ENCODE data around the gene CAMK1D. TPM values are rescaled to one million over a fixed set of nuclear protein-coding genes. Genes with fewer than 3 reads are reported as not detected.

Gene CAMK1D
- total and polyA plus RNA-seq, 2 of the 8 experiments (the other 6 are each of a cell fraction or from before 2014, with no cell fraction given), result 3.5 to 10.6 TPM

DNA sequence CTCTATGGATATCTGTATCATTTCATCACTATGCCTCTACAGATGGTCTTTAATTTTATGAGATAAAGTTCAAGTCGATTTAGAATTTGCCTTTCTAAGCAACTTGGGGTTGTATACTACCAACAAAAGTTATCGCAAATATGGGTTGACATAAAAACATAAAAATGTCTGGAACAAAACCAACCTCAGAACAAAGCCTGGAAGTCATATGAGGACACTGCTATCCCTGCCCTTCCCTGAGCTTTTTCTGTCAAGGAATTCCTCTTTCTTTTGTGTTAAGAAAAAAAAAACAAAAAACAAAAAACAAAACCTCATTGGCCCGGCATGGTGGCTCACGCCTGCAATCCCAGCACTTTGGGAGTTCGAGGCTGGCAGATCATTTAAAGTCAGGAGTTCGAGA lies 319.3 kb downstream of the CAMK1D start:
- CTCF ChIA-PET (ENCODE audit: partially characterized antibody), result interaction anchor here (1.0 to 1.5 kb wide), 2 partner anchors 12 to 404 kb away, joined by 3 to 9 read pairs; no protein-coding TSS in a partner anchor
- Histone ChIP-seq H2BK15ac (ENCODE audit: low read length) (no peak overlapping the region), H3K56ac (replicated peaks; ENCODE audit: insufficient read length, low read depth, low read length) (no peak overlapping the region), H3K4me1 (replicated peaks in 1 of 4; ENCODE audit: control insufficient read depth in 3 of 4, insufficient read depth in 4 of 4, low read length in 3 of 4) (no peaks in the 10 kb centered on the region), H4K20me1 (replicated peaks in 1 of 2; ENCODE audit: control insufficient read depth in 1 of 2, insufficient read depth in 2 of 2, low read length in 2 of 2) (no peaks in the 10 kb centered on the region), H2BK5ac (ENCODE audit: low read depth, low read length) (no peak overlapping the region), H2AK5ac (ENCODE audit: low read depth, low read length) (no peak overlapping the region), H3K18ac (ENCODE audit: extremely low read depth, low read length) (no peak overlapping the region), H3K4ac (replicated peaks; ENCODE audit: insufficient read length, low read depth, low read length) (no peak overlapping the region), H3K79me2 (ENCODE audit: control insufficient read depth in 1 of 2, insufficient read depth in 2 of 2, low read length in 2 of 2) (no peaks in the 10 kb centered on the region), H3K4me2 (ENCODE audit: insufficient read depth in 1 of 2, low read depth in 2 of 2, low read length in 2 of 2) (no peak overlapping the region), H3K79me1 (ENCODE audit: low read depth, low read length) (no peaks in the 10 kb centered on the region), H2BK12ac (ENCODE audit: low read depth, low read length) (no peak overlapping the region), H3K9me3 (ENCODE audit: insufficient read depth in 2 of 2, low read depth in 1 of 2, low read length in 1 of 2) (no peaks in the 10 kb centered on the region), H2BK20ac (ENCODE audit: low read length) (no peak overlapping the region), H3K36me3 (ENCODE audit: control insufficient read depth in 2 of 4, insufficient read depth in 4 of 4, low read length in 3 of 4) (no peaks in the 10 kb centered on the region), H3K23ac (ENCODE audit: insufficient read length) (no peak overlapping the region), H3K14ac (ENCODE audit: insufficient read length) (no peak overlapping the region), H3K23me2 (ENCODE audit: low read depth, low read length) (no peaks in the 10 kb centered on the region), H2BK120ac (replicated peaks; ENCODE audit: low read depth, low read length) (no peak overlapping the region), H3K27ac (ENCODE audit: low read depth, low read length) (no peak overlapping the region), H2AFZ (ENCODE audit: low read length) (no peak overlapping the region), H4K91ac (replicated peaks; ENCODE audit: insufficient read length, low read length) (no peak overlapping the region), H3K9ac (replicated peaks in 1 of 4; ENCODE audit: extremely low read depth in 1 of 4, low read depth in 3 of 4, low read length in 3 of 4) (no peak overlapping the region), H3K27me3 (replicated peaks in 1 of 4; ENCODE audit: control insufficient read depth in 3 of 4, extremely low read depth in 1 of 4, insufficient read depth in 3 of 4, low read length in 3 of 4) (peaks cover 0 to 1% (median 0%) of the 10 kb centered on the region in 4 experiments; a peak in 1 of 7 replicates), H4K5ac (ENCODE audit: insufficient read length, low read depth, low read length) (no peak overlapping the region), H4K8ac (ENCODE audit: extremely low read depth, insufficient read depth, low read length) (no peak overlapping the region), H3K4me3 (ENCODE audit: extremely low read depth in 1 of 4, insufficient read depth in 2 of 4, low read depth in 3 of 4, low read length in 4 of 4) (no peak overlapping the region)
- FAIRE-seq (no peak), DNase-seq (ENCODE audit: low read depth in 1 of 2, low spot score in 2 of 2) (no peak)
- POLR2A ChIA-PET (ENCODE audit: partially characterized antibody), result interaction anchor here (0.6 kb wide), 1 partner anchor 273 kb away, joined by 3 read pairs; no protein-coding TSS in a partner anchor
- 80% methylated on average over 6 of the region's 6 CpGs; no CpG with 5 or more reads in 1 of the 2 experiments for WGBS, 2 experiments (ENCODE audit: extremely low coverage in 1 of 2, insufficient coverage in 1 of 2, insufficient read length in 1 of 2, insufficient replicate concordance in 2 of 2, low coverage in 1 of 2, low lambda C conversion rate in 2 of 2, missing lambda C conversion rate in 1 of 2)
- no peak for TF ChIP-seq JUN (IDR thresholded peaks at IDR 0.05; ENCODE audit: low read depth, low read length)
- no peak for TF ChIP-seq RBBP5 (IDR thresholded peaks at IDR 0.05; ENCODE audit: borderline replicate concordance, low read depth, low read length)
- no peak for TF ChIP-seq BCL11A (IDR thresholded peaks at IDR 0.05; ENCODE audit: low read depth in 2 of 2, low read length in 2 of 2)
- no peak for TF ChIP-seq JUND (IDR thresholded peaks at IDR 0.05; ENCODE audit: low read length)
- TF ChIP-seq SIRT6 (IDR thresholded peaks at IDR 0.05; ENCODE audit: low read length), result no peak
- TF ChIP-seq MAX (IDR thresholded peaks at IDR 0.05), result no peak
- TF ChIP-seq CBX5 (IDR thresholded peaks at IDR 0.05; ENCODE audit: low read depth, low read length), result no peak
- TF ChIP-seq ZNF274 (IDR thresholded peaks at IDR 0.05; ENCODE audit: borderline replicate concordance, extremely low read depth, low read length), result no peak
- no peak for TF ChIP-seq SAP30 (IDR thresholded peaks at IDR 0.05; ENCODE audit: insufficient read depth, insufficient replicate concordance, low read length)
- no peak for TF ChIP-seq KDM1A (IDR thresholded peaks at IDR 0.05; ENCODE audit: borderline replicate concordance, low read length)
- TF ChIP-seq EP300 (IDR thresholded peaks at IDR 0.05; ENCODE audit: borderline replicate concordance in 1 of 2, low read depth in 2 of 2, low read length in 2 of 2), result no peak
- TF ChIP-seq SRF (IDR thresholded peaks at IDR 0.05; ENCODE audit: low read depth, low read length), result no peak
- TF ChIP-seq USF2 (IDR thresholded peaks at IDR 0.05; ENCODE audit: low read length), result no peak

Data from H1 (cell line).